Testis (tissue), 2 donors: Measurements from ENCODE around the gene RFX1.

Experiments used
- POLR2A ChIP-seq: fragments of 450-650 bp; IDR thresholded peaks from one replicate; pipeline ENCODE4 v1.6.1; 2017; ENCODE audit warnings: antibody characterized with exemption, mild to moderate bottlenecking, moderate library complexity
- TF ChIP-seq, protein P1 (sequence below), 3 experiments: fragments of 450-650 bp in 2 of 3; fragments of 200-600 bp in 1 of 3; sonication (generic) in 1 of 3; IDR thresholded peaks; one replicate each; pipeline ENCODE4 v1.5.1; 2016 to 2019; ENCODE audit warnings: antibody characterized with exemption in 3 of 3, mild to moderate bottlenecking in 2 of 3, moderate library complexity in 1 of 3

DNA sequence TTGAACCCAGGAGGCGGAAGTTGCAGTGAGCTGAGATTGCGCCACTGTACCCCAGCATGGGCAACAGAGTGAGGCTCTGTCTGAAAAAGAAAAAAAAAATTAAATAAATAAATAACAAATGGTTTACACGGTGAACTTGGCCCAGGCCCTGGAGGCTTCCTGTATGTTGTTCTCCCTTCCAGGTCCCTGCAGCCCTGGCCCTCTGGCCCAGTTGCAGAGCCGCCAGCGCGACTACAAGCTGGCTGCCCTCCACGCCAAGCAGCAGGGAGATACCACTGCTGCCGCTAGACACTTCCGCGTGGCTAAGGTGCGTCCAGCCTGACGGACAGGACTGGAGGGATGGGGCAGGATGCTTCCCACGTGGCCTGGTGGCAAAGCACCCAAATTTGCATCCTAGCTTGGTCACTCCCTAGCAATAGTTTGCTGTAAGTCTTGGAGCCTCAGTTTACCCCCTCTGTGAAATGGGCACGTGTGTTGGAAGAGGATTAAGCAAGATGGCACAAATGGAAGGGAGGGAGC lies 88.2 kb downstream of the RFX1 start:
- TF ChIP-seq, protein P1, sequence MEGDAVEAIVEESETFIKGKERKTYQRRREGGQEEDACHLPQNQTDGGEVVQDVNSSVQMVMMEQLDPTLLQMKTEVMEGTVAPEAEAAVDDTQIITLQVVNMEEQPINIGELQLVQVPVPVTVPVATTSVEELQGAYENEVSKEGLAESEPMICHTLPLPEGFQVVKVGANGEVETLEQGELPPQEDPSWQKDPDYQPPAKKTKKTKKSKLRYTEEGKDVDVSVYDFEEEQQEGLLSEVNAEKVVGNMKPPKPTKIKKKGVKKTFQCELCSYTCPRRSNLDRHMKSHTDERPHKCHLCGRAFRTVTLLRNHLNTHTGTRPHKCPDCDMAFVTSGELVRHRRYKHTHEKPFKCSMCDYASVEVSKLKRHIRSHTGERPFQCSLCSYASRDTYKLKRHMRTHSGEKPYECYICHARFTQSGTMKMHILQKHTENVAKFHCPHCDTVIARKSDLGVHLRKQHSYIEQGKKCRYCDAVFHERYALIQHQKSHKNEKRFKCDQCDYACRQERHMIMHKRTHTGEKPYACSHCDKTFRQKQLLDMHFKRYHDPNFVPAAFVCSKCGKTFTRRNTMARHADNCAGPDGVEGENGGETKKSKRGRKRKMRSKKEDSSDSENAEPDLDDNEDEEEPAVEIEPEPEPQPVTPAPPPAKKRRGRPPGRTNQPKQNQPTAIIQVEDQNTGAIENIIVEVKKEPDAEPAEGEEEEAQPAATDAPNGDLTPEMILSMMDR (IDR thresholded peaks at IDR 0.05): no peak
- TF ChIP-seq POLR2A: no peak
